ENCODE results near the gene ZNF792. TPM values are rescaled to one million over a fixed set of nuclear protein-coding genes. Genes with fewer than 3 reads are reported as not detected.

The ZNF792 gene
- total RNA-seq, 4 donors from 2014 or later: 4.4 to 16.5 (median 10.7) TPM

DNA sequence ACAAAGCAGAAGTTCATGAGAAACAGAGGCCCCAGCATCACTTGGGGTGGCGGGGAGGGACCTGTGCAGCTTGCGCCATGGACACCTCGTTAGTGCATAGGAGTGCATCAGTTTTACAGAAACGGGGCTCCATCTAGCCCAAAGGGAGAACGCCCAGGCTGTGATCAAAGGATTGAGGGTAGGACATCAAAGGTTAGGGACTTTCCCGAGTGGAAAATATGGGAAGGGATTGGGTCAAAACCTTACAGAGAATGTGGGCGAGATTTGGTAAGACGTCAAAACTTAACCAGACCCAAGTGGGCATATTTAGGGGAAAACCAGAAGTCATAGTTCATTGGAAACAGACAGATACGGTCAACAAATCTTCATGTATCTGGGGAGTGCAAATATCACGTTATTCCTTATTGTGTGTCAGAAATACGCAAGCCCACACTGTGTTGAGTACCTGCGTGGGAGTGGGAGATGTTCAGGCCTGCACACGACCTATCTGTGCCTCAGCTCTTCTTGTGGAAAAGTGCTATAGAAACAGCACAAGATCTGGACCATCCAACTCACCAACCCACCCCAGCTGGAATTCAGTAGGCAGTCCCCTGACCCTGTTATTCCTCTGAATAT lies 26.7 kb upstream of the ZNF792 start:
- Histone ChIP-seq H3K4me1 (no peaks in the 10 kb centered on the region), H3K27ac (no peak overlapping the region), H3K4me3 (no peak overlapping the region), H3K36me3 (no peaks in the 10 kb centered on the region), H3K27me3 (no peaks in the 10 kb centered on the region), H3K9me3 (no peaks in the 10 kb centered on the region)
- intact Hi-C loops (cut with DNase I; ENCODE audit: low total_unique reads): no loop called here
- DNase-seq: no peak
- TF ChIP-seq POLR2A (IDR thresholded peaks at IDR 0.05): no peak

DNA sequence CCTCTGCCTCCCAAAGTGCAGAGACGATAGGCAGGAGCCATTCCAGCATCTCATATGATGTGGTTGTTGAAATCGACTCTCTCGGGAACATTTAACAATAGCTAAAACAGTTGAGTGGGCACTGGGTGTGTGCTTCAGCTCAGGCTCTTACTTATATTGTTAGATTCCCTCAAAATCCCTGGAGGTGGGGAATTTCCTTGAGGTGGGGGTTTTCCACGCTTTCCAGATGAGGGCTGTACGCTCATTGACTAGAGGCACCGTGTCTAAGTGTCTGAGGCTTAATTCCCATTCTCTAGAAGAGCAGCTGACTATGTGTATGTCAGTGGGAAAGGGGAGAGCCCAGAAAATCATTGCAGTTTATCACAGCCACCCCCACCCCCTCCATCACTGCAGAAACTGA lies 25.3 kb upstream of the ZNF792 start:
- DNase-seq: no peak
- Histone ChIP-seq H3K27ac (no peak overlapping the region), H3K36me3 (no peaks in the 10 kb centered on the region), H3K27me3 (no peaks in the 10 kb centered on the region), H3K4me3 (no peak overlapping the region), H3K4me1 (no peaks in the 10 kb centered on the region), H3K9me3 (no peaks in the 10 kb centered on the region)
- no peak for TF ChIP-seq POLR2A (IDR thresholded peaks at IDR 0.05)
- TF ChIP-seq, protein P1, sequence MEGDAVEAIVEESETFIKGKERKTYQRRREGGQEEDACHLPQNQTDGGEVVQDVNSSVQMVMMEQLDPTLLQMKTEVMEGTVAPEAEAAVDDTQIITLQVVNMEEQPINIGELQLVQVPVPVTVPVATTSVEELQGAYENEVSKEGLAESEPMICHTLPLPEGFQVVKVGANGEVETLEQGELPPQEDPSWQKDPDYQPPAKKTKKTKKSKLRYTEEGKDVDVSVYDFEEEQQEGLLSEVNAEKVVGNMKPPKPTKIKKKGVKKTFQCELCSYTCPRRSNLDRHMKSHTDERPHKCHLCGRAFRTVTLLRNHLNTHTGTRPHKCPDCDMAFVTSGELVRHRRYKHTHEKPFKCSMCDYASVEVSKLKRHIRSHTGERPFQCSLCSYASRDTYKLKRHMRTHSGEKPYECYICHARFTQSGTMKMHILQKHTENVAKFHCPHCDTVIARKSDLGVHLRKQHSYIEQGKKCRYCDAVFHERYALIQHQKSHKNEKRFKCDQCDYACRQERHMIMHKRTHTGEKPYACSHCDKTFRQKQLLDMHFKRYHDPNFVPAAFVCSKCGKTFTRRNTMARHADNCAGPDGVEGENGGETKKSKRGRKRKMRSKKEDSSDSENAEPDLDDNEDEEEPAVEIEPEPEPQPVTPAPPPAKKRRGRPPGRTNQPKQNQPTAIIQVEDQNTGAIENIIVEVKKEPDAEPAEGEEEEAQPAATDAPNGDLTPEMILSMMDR (IDR thresholded peaks at IDR 0.05): no peak
- intact Hi-C loops (cut with DNase I; ENCODE audit: low total_unique reads): no loop called here

DNA sequence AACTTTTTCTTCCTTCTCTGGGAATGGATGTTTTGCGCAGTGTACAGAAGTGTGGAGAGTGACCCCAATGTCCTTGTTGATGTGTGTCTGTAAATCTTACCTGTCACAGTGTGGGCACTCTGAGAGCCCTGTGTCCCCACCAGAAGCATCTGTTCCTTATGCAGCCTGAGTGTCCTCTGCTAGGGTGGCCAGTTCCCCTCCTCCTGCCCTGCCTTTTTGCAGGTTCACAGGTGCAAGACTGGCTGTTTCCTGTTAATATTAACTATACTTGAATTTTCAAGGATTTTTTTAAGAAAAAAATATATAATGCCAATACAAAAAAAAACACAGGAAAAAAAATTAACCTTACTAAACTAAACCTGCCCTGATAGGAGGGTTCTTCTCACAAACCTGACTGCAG lies 24.1 kb upstream of the ZNF792 start:
- Histone ChIP-seq H3K4me1 (no peaks in the 10 kb centered on the region), H3K9me3 (no peaks in the 10 kb centered on the region), H3K27ac (no peak overlapping the region), H3K4me3 (no peak overlapping the region), H3K27me3 (no peaks in the 10 kb centered on the region), H3K36me3 (no peaks in the 10 kb centered on the region)
- no peak for TF ChIP-seq POLR2A (IDR thresholded peaks at IDR 0.05)
- TF ChIP-seq, protein P1 (IDR thresholded peaks at IDR 0.05): no peak
- DNase-seq: no peak
- intact Hi-C loops (cut with DNase I; ENCODE audit: low total_unique reads): no loop called here

DNA sequence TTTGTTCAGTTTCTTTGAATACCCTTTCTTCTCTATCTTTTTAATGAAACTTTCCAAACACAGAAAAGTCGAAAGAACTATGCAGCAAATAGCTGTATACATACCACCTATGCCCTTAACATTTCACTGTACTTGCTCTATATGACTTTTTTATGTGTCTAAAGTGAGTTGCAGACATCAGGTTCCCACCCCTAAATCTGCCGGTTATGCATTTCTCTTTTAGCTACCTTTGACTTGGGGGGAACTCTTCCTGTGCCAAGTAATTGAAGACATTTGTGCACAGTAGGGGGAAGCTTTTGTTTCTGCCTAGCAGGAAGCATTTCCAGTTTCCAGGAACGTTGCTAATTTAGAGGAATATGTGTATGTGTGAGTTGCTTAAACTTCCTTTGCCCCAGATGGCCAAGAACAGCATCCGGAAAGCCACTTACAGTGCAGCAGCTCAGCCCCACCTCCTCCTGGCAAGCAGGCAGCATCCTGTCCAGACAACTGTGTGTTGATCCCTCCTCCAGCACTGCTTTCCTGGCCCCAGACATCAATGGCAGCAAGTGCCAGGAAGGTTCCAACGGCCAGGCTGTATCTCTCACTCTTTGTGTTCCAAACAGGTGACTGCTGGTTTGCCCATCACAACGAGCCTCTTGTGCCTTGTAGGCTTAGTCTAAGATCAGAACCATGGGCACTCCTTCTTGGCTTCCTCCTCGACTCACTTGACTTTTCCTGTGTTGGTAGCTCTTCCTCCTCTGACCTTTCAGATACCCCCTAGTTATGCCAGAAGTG lies 21.4 kb upstream of the ZNF792 start:
- Histone ChIP-seq H3K27ac (no peak overlapping the region), H3K27me3 (no peaks in the 10 kb centered on the region), H3K9me3 (no peaks in the 10 kb centered on the region), H3K4me3 (no peak overlapping the region), H3K36me3 (no peaks in the 10 kb centered on the region), H3K4me1 (no peaks in the 10 kb centered on the region)
- intact Hi-C loops (cut with DNase I; ENCODE audit: low total_unique reads): no loop called here
- DNase-seq: peak in 1 of 2 donors; percentile 58
- TF ChIP-seq, protein P1 (IDR thresholded peaks at IDR 0.05): no peak
- TF ChIP-seq POLR2A (IDR thresholded peaks at IDR 0.05): no peak

DNA sequence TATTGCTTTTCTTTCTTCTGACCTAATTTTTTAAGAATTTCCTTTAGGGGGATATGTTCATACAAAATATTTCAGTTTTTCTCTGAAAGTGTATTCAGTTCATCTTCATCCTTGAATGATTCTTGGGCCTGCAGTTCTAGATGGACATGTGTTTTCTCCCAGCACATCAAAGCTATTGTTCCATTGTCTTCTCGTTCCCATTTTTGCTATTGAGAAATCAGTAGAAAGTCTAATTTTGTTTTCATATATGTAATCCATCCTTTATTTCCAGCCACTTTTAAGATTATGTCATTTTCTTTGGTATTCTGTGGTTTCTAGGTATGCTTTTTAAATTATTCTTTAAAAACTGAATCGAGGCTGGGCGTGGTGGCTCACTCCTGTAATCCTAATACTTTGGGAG lies 20.3 kb upstream of the ZNF792 start:
- no peaks in the 10 kb centered on the region for H3K36me3 ChIP-seq
- intact Hi-C loops (cut with DNase I; ENCODE audit: low total_unique reads): no loop called here
- no peak overlapping the region for H3K27ac ChIP-seq
- no peak overlapping the region for H3K4me3 ChIP-seq
- H3K9me3 ChIP-seq: no peaks in the 10 kb centered on the region
- no peaks in the 10 kb centered on the region for H3K27me3 ChIP-seq
- no peak for DNase-seq
- no peak for TF ChIP-seq POLR2A (IDR thresholded peaks at IDR 0.05)
- TF ChIP-seq, protein P1 (IDR thresholded peaks at IDR 0.05): no peak
- no peaks in the 10 kb centered on the region for H3K4me1 ChIP-seq
